Measurements from ENCODE around the gene TRAK2.
"Not testable (repeated sequence)": the region's sequence is repeated elsewhere in the genome, so short reads cannot be mapped to it uniquely, and the experiment has no call there.

Gene TRAK2

DNA sequence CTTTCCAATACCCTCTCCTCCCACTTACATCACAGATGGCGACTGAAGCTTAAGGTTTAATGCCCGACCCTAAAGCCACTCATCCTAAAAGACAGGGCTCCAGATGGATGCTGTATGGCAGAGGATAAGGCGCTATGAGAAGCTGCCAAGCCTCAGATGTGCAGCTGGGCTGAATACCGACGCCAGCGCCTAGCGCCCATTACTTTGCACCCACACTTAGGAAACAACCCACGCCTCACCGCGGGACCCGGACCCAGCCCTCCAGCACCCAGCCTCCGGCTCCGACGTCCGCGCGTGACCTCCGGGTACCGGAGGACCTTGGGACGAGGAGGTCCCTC, 335 bp downstream of the TRAK2 start:
- peak; percentile 67 for DNase-seq

DNA sequence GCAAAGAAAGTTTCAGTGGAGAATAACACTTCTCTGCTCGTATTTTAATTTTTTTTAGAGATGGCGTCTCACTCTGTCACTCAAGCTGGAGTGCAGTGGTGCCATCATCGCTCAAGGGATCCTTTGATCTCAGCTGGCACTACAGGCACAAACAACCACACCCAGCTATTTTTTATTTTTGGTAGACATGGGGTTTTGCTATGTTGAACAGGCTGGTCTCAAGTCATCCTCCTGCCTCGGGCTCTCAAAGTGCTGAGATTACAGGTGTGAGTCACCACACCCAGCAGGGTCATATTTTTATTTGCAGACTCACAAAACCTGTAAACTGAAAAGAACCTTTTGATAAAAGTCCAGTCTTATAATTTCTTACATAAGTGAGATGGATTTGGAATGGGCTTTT, 2.6 kb downstream of the TRAK2 start:
- DNase-seq, result peak; percentile 43

DNA sequence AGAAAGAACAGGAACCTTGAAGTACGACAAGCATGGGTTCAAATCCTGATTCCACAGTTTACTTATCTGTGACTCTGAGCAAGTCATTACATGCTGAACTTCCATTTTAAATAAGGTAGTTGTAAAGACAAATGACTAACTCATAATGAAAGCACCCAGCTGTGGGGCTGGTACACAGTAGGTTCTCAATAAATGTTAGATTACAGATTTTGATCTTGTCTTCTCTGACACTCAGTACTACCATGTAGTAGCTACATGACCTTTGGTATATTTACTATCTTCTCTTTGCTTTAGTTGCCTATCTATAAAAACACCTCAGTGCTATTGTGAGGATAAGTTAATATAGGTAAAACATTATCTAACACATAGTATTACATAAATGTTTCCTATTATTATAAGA, 3.2 kb downstream of the TRAK2 start:
- DNase-seq, result no peak

DNA sequence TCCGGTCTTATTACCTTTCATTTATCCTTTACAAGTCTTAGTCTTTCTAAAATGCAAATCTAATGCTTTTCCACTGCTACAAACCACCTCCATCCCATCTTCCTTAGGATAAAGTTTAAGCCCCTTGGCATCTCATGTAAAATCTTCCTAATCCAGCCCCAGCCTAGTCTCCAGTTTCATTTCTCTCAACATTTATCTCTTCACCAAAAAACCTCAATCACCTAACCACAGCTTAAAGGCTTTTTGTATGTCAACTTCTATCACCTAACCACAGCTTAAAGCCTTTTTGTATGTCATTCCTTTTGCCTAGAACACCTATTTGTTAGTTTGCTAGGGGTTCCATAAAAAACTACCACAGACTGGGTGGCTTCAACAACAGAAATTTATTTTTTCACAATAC, 4.2 kb downstream of the TRAK2 start:
- DNase-seq, result no peak

DNA sequence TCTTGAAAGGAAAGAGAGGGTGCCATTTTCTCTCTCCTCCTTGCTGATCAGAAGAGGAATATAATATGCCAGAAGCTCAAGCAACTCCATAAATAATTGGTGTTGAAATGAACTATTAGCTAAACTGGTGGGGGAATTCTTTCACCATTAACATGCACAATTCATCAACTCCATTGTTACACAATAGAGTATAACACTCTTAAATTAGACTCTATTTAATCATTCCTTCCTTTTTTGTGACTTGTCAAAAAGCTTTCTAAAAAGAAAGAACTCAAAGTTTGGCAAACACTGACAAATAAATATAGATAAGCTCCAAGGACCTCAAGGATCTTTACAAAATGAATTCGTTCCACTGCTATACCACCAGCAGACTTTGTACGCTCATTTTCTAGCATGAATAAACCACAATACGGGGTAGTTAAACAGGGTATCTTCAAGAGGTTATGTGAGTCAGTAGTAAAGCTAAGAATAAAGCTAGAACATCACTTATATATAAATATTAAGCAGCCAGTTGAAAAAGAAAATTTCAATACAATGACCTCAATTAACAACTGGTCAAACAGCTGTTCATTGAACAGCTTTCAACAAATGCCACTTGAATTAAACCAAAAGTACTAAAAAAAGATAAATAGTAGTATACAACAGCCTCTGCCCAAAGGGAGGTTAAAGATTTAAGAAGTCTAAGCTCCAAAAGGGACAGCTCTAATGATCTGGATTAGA, 6.4 kb downstream of the TRAK2 start:
- DNase-seq, result no peak

DNA sequence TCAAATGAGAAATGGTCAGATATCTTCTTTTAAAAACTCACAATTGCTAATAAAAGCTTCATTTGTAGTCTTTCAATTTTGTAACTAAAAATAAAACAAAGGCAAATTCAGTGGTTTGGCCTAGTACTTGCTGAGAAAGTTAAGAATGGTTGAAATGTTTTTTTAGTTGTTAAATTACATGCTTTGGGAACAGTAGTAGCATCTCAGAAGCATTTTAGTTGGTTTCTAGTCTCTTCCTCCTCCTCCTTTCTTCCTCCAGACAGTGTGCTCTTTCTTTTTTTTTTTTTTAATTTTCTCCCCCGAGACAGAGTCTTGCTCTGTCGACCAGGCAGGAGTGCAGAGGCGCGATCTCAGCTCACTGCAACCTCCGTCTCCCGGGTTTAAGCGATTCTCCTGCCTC, 9.8 kb downstream of the TRAK2 start:
- DNase-seq, result no peak

DNA sequence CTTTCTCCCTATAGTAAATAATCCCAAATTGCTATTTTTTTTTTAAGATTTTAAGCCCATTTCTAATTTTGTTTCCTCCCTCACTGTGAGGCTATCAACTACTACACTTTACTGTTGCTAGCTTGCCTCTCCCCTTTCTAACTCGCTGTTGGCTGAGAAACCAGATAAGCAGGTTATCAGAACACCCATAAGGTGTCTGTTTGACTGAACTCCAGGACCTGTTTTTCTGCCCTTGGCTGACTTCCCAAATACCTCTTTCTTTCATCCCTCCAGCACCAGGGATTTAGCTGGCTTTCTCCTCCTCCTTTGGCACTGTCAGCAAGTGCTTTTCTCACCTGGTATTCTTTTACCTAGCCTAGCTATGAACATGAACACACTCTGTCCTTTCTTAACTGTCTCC, 11.1 kb downstream of the TRAK2 start:
- peak; percentile 19 for DNase-seq

DNA sequence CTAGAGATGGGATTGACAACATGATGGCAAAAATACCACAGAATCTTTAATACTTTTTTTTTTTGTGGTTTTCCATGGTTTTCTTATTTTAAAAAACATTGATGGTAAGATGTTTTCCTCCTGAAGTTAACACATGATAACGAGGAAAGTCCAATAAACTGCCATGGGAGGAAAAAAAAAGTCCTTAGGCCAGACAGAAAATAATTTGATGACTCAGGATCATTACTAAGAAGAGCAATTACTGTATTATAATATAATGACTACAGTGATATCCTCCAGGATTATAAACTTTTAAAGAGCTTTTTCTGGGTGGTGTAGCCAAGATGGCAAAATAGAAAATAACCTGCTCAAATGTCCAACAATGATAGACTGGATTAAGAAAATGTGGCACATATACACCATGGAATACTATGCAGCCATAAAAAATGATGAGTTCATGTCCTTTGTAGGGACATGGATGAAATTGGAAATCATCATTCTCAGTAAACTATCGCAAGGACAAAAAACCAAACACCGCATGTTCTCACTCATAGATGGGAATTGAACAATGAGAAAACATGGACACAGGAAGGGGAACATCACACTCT, 11.8 kb downstream of the TRAK2 start:
- not testable (repeated sequence) for DNase-seq

DNA sequence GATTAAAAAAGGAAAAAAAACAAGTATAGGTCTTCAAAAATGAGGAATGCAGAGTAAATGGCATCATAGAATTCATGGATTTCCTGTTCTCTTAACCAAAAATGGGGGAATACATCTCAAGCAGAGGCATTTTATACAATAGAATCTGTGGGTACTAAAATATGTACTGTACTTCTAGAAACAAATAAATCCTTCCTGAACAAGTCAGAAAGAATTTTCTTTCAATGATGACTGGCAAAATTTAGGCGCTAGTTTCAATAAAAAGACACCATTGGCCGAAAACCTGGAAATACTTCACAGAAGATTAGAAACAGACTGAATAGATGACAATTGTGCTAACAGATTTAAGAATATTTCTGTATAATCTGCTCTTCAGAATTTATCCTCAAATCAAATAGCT, 15.1 kb downstream of the TRAK2 start:
- DNase-seq, result no peak

DNA sequence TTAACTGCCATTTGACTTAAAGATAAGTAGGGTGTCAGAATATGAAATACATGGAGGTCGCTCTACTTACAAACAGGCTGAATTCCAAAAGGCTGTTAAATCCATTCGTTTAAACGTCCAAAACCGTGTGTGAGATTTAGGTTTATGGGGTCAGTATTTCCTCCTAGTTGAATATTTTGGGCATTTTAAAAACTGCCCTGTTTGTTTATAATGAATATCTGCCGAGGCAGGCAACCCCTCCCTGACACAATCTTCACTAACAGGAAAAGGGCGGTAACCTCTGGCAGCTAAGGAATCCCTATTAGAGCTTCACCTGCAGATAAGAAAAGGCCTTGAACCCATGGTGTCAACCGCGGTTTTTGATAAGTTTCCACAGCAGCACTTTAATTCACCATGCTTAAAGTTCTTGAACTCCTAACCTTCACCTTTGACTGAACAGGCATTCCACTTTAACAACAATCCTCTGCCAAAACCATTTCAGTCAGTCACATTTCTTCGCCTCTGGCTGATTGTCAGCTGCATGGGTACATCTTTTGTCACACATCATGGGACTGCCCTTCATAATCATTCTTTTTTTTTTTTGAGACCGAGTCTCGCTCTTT, 17.8 kb downstream of the TRAK2 start:
- DNase-seq, result no peak

DNA sequence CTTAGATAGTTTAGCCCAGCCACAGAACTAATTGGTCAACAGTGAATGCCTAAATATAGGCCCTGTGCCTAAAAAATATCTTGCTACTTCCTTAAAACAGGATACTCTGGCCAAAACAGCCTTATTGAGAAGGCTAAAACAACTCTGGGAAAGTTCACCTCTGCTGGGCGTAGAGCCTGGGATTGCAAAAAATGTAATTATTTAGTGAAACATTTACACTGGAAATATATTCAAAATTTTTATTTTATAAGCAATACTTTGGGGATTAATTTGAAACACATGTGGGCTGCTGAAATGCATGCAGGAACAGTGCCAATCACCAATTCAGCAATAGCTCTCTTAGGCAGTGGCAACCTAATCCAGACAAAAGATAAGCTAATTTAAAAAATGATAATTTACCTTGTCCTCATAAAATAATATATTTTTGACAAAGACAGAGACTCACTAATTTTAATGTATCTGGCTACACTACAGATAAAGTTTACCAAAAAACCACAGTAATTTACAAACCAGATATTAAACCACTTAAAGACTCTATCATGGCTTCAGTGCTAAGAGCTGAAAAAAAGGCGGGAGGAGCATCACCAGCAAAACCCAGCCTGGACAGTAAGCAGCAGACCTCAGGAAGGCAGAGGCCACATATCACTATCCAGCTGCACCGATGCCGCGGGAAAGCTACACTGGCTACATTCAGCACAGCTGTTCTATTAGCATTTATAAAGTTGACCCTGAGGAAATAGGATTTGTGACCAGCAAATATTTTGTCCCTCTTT, 18.5 kb downstream of the TRAK2 start:
- DNase-seq, result no peak

DNA sequence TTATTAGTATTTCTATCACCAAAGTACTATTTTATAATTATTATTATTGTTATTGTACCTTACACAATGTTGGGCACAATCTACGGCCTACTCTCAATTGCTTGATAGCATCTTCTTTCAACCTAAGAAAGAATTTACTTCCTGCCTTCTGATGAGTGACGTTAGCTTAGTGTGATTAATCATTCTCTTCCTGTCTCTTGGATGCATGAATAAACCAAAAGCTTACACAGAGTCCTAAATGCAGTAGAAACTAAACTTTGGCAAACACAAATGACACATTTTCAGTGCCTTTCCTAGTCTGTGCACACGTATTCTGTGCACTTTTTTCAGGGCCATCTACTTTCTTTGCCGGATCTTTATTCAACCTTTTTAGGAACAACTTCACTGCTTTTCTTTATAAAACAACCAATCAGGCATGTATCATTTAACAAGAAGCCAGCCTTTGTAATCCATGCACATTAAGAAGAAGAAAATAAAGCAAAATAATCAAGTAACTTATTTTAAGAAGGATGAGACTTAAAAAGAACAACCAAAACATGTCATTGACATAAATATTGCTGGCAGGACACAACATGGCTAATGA, 19.1 kb downstream of the TRAK2 start:
- DNase-seq, result no peak

DNA sequence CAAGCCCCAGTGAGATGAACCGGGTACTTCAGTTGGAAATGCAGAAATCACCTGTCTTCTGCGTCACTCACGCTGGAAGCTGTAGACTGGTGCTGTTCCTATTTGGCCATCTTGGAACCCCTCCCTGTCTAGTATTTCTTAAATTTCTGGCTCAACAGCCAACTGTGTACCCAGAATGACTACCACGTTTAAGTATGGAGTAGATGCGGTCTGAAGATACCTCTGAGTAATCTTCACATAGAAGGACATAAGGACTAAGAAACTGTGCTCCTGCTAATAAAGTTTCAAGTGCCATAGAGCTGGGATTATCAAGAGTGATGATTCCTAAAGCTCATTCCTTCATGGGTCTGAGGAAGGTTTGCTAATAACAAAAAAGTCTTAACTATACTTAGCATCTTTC, 20.4 kb downstream of the TRAK2 start:
- DNase-seq, result no peak

DNA sequence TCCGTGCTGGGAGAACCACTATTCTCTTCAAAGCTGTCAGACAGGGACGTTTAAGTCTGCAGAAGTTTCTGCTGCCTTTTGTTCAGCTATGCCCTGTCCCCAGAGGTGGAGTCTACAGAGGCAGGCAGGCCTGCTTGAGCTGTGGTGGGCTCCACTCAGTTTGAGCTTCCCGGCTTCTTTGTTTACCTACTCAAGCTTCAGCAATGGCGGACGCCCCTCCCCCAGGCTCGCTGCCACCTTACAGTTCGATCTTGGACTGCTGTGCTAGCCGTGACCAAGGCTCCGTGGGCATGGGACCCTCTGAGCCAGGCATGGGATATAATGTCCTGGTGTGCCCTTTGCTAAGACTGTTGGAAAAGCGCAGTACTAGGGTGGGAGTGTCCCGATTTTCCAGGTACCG, 20.9 kb downstream of the TRAK2 start:
- DNase-seq, result not testable (repeated sequence)

DNA sequence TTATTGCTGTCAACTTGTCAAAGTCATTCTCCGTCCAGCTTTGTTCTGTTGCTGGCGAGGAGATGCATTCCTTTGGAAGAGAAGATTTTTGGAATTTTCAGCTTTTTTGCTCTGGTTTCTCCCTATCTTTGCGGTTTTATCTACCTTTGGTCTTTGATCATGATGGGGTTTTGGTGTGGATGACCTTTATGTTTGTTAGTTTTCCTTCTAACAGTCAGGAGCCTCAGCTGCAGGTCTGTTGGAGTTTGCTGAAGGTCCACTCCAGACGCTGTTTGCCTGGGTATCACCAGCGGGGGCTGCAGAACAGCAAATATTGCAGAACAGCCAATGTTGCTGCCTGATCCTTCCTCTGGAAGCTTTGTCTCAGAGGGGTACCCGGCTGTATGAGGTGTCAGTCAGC, 21.4 kb downstream of the TRAK2 start:
- not testable (repeated sequence) for DNase-seq

DNA sequence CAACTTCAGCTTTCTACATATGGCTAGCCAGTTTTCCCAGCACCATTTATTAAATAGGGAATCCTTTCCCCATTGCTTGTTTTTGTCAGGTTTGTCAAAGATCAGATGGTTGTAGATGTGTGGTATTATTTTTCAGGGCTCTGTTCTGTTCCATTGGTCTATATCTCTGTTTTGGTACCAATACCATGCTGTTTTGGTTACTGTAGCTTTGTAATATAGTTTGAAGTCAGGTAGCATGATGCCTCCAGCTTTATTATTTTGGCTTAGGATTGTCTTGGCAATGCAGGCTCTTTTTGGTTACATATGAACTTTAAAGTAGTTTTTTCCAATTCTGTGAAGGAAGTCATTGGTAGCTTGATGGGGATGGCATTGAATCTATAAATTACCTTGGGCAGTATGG, 22.9 kb downstream of the TRAK2 start:
- DNase-seq, result not testable (repeated sequence)

DNA sequence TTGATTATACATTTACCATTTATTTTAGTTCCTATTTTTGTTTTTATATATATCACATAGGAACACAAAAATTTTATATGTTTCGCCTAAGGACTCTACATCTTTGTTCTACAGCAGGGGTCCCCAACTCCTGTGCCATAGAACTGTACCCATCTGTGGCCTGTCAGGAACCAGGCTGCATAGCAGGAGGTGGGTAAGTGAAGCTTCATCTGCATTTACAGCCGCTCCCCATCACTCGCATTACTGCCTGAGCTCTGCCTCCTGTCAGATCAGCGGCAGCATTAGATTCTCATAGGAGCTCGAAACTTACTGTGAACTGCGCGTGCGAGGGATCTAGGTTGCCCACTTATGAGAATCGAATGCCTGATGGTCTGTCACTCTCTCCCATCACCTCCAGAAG, 25.3 kb downstream of the TRAK2 start:
- no peak for DNase-seq

DNA sequence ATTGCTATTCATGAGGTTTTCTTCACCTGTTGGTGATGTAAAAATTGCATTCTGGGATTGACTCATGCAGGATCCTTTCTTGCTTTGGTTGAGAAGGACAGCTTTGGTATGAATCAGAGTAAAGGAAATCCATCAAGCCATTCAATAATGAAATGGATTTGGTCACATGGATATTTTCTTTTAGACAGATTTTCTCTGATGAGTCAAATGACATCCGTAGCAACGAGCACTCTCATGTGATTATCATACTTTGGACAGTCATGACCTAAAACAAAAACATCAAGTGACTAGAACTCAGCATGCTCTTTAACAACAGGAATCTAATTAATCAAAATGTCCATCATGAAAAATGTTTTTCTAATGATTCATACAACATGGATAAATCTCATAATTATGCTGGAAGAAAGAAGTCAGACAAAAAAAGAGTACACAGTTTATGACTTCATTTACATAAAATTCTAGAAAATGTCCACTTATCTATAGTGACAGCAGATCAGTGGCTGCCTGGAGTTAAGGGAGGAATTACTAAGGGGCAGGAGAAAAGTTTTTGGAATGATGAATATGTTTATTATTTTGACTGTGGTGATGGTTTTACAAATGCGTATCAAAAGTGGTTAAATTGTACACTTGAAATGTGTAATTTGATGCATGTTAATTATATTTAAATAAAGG, 30.7 kb downstream of the TRAK2 start:
- peak; percentile 5 for DNase-seq

DNA sequence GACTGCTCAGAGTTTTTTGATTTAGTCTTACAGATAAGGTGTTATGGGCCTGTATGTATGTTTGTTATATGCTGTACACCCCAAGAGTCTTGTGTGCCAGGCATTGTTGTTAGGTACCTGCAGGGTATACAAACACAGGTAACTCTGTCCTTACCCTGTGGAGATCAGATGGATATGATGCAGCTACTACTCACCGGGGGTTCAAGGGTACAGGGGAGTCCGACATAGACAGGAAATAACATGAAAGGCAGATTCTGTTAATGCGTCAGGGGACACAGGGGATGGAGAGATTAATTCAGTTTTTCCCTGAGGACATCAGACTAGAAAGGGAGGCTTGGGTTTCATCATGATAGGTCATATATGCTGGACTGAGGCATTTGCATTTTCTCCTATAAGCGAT, 31.3 kb downstream of the TRAK2 start:
- no peak for DNase-seq

DNA sequence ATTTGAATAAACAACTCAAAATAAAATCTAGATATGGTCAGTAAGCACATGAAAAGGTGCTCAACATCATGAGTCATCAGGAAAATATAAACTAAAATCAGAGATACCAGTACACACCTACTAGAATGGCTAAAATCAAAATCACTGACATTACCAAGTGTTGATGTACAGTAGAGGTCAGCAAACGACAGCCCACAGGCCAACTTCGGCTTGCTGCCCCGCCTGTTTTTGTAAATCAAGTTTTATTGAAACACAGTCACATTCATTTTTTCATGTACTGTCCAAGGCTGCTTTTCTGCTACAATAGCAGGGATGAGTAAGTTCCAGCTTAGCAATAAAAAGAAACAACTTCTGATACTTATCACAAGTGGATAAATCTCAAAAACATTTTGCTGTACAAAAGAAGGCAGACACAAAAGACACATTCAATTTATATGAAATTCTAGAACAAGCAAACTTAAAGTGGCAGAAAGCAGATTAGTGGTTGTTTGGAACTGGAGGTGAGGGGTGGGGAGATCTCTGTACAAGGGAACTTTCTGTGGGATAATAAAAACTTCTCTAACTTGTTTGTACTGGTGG, 32.1 kb downstream of the TRAK2 start:
- DNase-seq, result no peak

DNA sequence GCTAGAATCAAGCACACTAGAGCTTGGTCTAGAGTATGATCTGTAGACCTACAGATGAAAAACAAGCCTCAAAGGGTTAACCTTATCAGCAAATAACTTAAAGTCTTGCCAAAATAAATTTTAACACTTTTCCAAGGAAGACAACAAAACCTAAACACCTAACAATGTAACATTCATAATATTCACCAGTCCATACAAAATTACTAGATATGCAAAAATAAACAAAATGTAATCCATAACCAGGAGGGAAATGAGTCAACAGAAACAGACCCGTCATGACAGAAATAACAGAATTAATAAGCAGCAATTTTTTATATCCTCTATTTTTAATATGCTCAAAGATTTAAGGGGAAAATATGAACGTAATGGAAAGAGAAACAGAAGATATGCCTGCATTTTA, 36.1 kb downstream of the TRAK2 start:
- no peak for DNase-seq

Data from NCI-H69 (cell line).